ENCODE data around the gene CAPN12.

CAPN12 gene

DNA sequence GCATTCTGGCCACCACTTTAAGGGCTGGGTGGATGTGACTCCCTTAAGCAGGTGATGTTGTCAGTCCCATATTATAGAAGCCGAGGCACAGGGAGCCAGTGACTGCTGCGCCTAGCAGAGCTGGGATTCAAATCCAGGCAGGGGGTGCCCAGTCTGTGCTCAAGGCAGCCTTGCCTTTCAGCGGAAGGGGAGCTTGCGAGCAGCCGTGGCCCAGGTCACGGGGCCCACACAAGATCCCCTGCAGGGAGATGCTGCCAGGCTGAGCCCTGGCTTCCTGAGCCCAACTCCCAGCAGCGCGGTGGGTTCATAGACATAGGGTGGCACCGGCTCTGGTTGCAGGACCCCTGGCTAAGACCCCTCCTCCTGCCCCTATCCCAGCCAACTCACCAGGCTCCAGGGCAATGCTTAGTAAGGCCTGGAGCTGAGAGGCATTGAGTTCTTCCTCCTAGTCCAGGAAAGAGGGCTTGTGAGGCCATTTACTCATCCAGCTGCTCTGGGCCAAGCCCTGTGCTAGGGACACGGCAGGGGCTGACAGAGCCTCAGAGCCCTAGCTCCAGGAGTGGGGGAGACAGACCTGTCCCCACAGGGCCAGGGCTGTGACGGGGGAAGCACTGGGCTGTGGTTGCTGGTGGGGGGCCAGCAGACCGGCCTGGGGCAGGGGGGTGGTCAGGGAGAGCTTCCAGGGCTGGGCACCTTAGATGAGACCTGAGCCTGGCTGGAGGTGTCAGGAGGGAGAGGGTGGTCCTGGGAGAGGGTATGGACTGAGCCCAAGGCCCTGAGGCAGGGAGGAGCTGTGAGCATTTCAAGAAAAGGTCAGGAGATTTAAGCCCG, 9.6 kb downstream of the CAPN12 start:
- peak overlapping the region; percentile 70 for H3K4me3 ChIP-seq (ENCODE audit: low read length)

DNA sequence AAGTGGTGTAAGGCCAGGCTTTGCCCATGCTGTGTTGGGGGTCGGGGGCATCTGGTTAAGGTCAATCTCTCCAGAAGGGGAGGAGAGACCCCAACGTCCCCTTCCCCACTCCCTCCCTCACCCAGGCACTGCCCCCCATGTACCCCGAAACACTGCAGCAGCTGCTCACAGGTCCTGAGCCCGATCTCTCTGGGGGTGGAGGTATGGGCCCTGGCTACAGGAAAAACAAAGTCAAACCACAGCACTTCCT, 10.2 kb downstream of the CAPN12 start:
- no peaks in the 10 kb centered on the region for H3K9me3 ChIP-seq (ENCODE audit: insufficient read depth, low read depth, low read length)
- no peak overlapping the region for H3K9ac ChIP-seq (ENCODE audit: low read depth, low read length)
- H3K4me1 ChIP-seq (ENCODE audit: insufficient read depth, low read length): peaks cover 9% of the 10 kb centered on the region; the same call in 1 of the 2 replicates
- H3K27me3 ChIP-seq (ENCODE audit: insufficient read depth, low read length): peaks cover 22% of the 10 kb centered on the region
- H3K4me3 ChIP-seq (ENCODE audit: low read length): no peak overlapping the region
- H3K36me3 ChIP-seq (ENCODE audit: insufficient read depth, low read depth, low read length): peaks cover 20% of the 10 kb centered on the region
- no peak overlapping the region for H3K27ac ChIP-seq (ENCODE audit: low read length)

More for the DNA sequence above, 9.6 kb downstream of the CAPN12 start:
- Histone ChIP-seq H3K27me3 (ENCODE audit: insufficient read depth, low read length) (peaks cover 22% of the 10 kb centered on the region), H3K4me1 (ENCODE audit: insufficient read depth, low read length) (peaks cover 9% of the 10 kb centered on the region; the same call in 1 of the 2 replicates), H3K36me3 (ENCODE audit: insufficient read depth, low read depth, low read length) (peaks cover 20% of the 10 kb centered on the region), H3K9ac (ENCODE audit: low read depth, low read length) (peak overlapping the region; percentile 33; the same call in 1 of the 2 replicates), H3K27ac (ENCODE audit: low read length) (no peak overlapping the region), H3K9me3 (ENCODE audit: insufficient read depth, low read depth, low read length) (no peaks in the 10 kb centered on the region)

DNA sequence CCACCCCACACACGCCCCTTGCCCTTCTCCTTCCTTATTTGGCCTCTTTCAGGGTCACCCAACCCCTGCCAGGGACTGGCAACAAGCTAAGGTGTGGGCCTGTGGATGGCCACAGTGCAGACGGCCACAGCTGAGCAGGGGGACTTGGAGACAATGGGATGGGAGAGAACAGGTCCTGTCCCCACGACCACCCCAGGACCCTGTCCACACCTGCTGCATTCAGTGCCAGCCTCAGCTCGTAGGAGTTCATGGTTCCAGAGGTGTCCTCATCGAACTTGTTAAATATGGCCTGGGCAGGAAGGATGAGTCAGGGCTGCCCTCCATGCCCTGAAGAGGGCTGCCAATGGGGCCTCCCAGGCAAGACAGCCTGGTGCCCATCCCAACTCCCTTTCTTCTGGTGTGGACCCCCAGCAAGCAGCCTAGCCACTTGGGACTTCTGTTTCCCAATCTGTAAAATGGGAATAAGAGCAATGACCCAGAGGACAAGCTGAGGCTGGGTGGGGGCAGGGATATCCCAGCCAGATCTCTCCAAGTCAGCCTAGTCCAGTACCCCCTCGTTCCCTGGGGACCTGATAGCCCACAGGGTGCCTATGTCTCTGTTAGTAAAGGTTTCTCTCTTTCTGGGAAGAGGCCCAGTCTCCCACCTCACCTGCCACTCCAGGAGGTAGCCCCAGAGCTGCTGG, 10.6 kb downstream of the CAPN12 start:
- Histone ChIP-seq H3K27me3 (ENCODE audit: insufficient read depth, low read length) (peaks cover 22% of the 10 kb centered on the region), H3K4me1 (ENCODE audit: insufficient read depth, low read length) (peaks cover 9% of the 10 kb centered on the region; the same call in 1 of the 2 replicates), H3K27ac (ENCODE audit: low read length) (no peak overlapping the region), H3K36me3 (ENCODE audit: insufficient read depth, low read depth, low read length) (peaks cover 20% of the 10 kb centered on the region), H3K9me3 (ENCODE audit: insufficient read depth, low read depth, low read length) (no peaks in the 10 kb centered on the region), H3K9ac (ENCODE audit: low read depth, low read length) (no peak overlapping the region), H3K4me3 (ENCODE audit: low read length) (no peak overlapping the region)

- Histone ChIP-seq H3K4me3 (ENCODE audit: low read length) (no peak overlapping the region), H3K36me3 (ENCODE audit: insufficient read depth, low read depth, low read length) (peaks cover 20% of the 10 kb centered on the region), H3K9me3 (ENCODE audit: insufficient read depth, low read depth, low read length) (no peaks in the 10 kb centered on the region), H3K9ac (ENCODE audit: low read depth, low read length) (no peak overlapping the region), H3K4me1 (ENCODE audit: insufficient read depth, low read length) (peaks cover 9% of the 10 kb centered on the region; the same call in 1 of the 2 replicates), H3K27me3 (ENCODE audit: insufficient read depth, low read length) (peaks cover 20% of the 10 kb centered on the region), H3K27ac (ENCODE audit: low read length) (no peak overlapping the region)
Measured at GRCh38 chr19:38733241-38733492, 11.1 kb downstream of the CAPN12 start.

GRCh38 chr19:38731654-38732301, 12.5 kb downstream of the CAPN12 start:
- no peaks in the 10 kb centered on the region for H3K9me3 ChIP-seq (ENCODE audit: insufficient read depth, low read depth, low read length)
- peaks cover 31% of the 10 kb centered on the region for H3K36me3 ChIP-seq (ENCODE audit: insufficient read depth, low read depth, low read length)
- no peak overlapping the region for H3K4me3 ChIP-seq (ENCODE audit: low read length)
- peaks cover 7% of the 10 kb centered on the region; the same call in 1 of the 2 replicates for H3K27me3 ChIP-seq (ENCODE audit: insufficient read depth, low read length)
- H3K27ac ChIP-seq (ENCODE audit: low read length): no peak overlapping the region
- peaks cover 9% of the 10 kb centered on the region; the same call in 1 of the 2 replicates for H3K4me1 ChIP-seq (ENCODE audit: insufficient read depth, low read length)
- no peak overlapping the region for H3K9ac ChIP-seq (ENCODE audit: low read depth, low read length)

DNA sequence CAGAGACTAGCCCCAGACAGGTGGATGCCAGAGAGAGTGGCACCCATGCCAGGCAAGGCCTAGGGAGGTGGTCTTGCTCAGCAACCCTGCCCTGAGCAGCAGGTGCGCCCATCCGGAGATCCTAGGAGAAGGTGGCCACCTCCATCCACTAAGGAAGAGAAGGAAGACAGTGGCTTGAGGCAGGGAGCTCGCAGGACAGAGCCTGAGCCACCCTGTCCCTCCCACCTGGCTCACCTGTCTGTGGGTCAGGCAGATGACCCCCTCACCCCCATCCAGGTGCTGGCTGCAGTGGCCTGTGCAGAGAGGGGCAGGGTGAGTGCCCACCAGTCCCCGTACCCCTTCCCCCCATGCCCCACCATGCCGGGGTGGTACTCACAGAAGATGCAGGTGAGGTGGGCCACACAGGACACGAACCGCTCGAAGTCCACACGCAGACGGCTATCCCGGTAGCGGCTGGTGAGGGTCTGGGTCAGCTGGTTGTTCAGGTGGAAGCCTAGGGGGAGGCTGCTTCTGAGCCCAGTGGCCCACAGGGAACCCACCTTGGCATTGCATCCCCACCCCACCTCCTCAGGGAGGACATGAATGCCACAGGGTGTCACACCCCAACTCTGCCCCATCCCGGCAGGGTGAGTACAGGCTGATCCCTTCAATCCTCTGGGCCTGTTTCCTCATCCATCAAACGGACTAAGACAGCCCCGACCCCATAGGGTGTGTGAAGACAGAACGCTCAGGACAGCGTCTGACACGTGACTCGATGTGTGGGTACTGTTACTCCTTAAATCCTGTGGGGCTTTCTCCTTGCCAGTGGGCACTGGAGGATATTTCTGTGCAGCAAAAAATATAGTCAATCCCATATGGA, 13.3 kb downstream of the CAPN12 start:
- Histone ChIP-seq H3K4me3 (ENCODE audit: low read length) (no peak overlapping the region), H3K27ac (ENCODE audit: low read length) (no peak overlapping the region), H3K27me3 (ENCODE audit: insufficient read depth, low read length) (no peaks in the 10 kb centered on the region; the same call in 1 of the 2 replicates), H3K36me3 (ENCODE audit: insufficient read depth, low read depth, low read length) (peaks cover 40% of the 10 kb centered on the region), H3K4me1 (ENCODE audit: insufficient read depth, low read length) (peaks cover 9% of the 10 kb centered on the region; the same call in 1 of the 2 replicates), H3K9me3 (ENCODE audit: insufficient read depth, low read depth, low read length) (no peaks in the 10 kb centered on the region), H3K9ac (ENCODE audit: low read depth, low read length) (no peak overlapping the region)

GRCh38 chr19:38730470-38730730, 13.9 kb downstream of the CAPN12 start:
- Histone ChIP-seq H3K27me3 (ENCODE audit: insufficient read depth, low read length) (no peaks in the 10 kb centered on the region), H3K36me3 (ENCODE audit: insufficient read depth, low read depth, low read length) (peaks cover 45% of the 10 kb centered on the region), H3K4me1 (ENCODE audit: insufficient read depth, low read length) (peaks cover 9% of the 10 kb centered on the region; the same call in 1 of the 2 replicates), H3K4me3 (ENCODE audit: low read length) (no peak overlapping the region), H3K9ac (ENCODE audit: low read depth, low read length) (no peak overlapping the region), H3K9me3 (ENCODE audit: insufficient read depth, low read depth, low read length) (no peaks in the 10 kb centered on the region), H3K27ac (ENCODE audit: low read length) (no peak overlapping the region)

DNA sequence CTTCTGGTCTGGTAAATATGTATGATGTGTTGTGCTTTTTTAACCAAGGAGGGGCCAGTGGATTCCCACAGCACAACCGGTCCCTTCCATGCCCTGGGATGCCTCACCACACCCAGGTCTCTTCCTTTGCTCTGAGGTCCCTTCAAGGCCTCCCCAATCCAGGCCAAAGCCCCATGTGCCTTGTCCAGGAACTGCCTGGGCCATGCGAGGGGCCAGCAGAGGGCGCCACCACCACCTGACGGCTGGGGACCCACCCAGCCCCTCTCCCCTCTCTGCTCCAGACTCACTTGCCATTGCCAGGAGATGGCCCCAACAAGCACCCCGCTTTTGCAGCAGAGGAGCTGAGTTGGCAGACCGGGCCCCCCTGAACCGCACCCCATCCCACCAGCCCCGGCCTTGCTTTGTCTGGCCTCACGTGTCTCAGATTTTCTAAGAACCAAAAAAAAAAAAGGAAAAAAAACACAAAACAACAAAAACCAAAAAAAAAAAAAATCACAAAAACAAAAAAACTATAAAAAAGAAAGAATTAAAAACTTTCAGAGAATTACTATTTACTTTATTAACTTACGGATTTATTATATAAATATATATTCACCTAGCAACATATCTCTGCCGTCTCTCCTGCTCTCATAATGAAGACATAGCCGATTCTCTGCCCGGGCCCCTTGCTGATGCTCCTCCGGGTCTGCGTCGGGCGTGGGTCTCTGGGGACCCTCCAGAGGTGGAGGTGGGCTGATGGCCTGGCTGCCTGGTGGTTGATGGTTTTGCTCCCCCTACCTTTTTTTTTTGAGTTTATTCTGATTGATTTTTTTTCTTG, 14.4 kb downstream of the CAPN12 start:
- Histone ChIP-seq H3K27ac (ENCODE audit: low read length) (no peak overlapping the region), H3K9ac (ENCODE audit: low read depth, low read length) (no peak overlapping the region), H3K36me3 (ENCODE audit: insufficient read depth, low read depth, low read length) (peaks cover 51% of the 10 kb centered on the region), H3K4me1 (ENCODE audit: insufficient read depth, low read length) (peaks cover 9% of the 10 kb centered on the region; the same call in 1 of the 2 replicates), H3K9me3 (ENCODE audit: insufficient read depth, low read depth, low read length) (no peaks in the 10 kb centered on the region), H3K27me3 (ENCODE audit: insufficient read depth, low read length) (no peaks in the 10 kb centered on the region), H3K4me3 (ENCODE audit: low read length) (no peak overlapping the region)

GRCh38 chr19:38728752-38729541, 15.3 kb downstream of the CAPN12 start:
- no peak overlapping the region for H3K9ac ChIP-seq (ENCODE audit: low read depth, low read length)
- no peaks in the 10 kb centered on the region for H3K27me3 ChIP-seq (ENCODE audit: insufficient read depth, low read length)
- no peak overlapping the region for H3K27ac ChIP-seq (ENCODE audit: low read length)
- H3K4me1 ChIP-seq (ENCODE audit: insufficient read depth, low read length): no peaks in the 10 kb centered on the region; the same call in 1 of the 2 replicates
- H3K36me3 ChIP-seq (ENCODE audit: insufficient read depth, low read depth, low read length): peaks cover 59% of the 10 kb centered on the region
- no peak overlapping the region for H3K4me3 ChIP-seq (ENCODE audit: low read length)
- H3K9me3 ChIP-seq (ENCODE audit: insufficient read depth, low read depth, low read length): no peaks in the 10 kb centered on the region

DNA sequence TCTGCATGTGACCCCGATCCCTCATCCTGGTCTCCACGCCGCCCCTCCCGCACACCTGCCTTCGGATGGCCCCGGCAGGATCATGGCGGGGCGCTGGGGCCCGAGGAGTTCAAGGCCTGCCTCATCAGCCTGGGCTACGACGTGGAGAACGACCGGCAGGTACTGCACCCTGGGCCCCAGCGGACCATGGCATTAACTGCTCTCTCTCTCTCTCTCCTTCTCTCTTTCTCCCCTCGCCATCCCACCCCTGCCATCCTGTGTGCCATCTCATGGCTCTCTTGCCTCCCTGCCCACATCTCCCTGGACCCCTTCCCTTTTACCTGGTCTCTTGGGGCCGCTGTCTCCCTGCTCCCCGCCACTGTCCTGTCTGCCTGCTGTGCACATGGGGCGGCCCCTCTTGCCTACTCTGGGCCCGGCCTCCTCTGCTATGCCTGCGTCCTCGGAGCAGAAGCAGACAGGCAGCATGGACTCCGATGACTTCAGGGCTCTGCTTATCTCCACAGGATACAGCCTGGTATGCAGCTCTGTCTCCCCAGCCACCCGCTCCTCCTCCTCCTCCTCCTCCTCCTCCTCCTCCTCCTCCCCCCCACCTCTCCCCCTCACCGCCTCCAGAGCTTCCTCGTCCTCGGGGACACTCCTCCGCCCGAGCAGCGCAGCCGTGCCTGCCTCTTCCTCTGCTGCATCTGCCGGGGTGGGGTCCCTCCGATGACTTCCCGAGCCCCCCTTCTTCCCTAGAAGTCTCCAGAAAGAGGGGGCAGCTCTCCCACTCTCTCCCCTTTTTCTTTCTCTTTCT, 16.2 kb downstream of the CAPN12 start:
- H3K4me3 ChIP-seq (ENCODE audit: low read length): no peak overlapping the region
- peaks cover 68% of the 10 kb centered on the region for H3K36me3 ChIP-seq (ENCODE audit: insufficient read depth, low read depth, low read length)
- H3K9me3 ChIP-seq (ENCODE audit: insufficient read depth, low read depth, low read length): no peaks in the 10 kb centered on the region
- H3K27me3 ChIP-seq (ENCODE audit: insufficient read depth, low read length): no peaks in the 10 kb centered on the region
- H3K9ac ChIP-seq (ENCODE audit: low read depth, low read length): no peak overlapping the region
- no peak overlapping the region for H3K27ac ChIP-seq (ENCODE audit: low read length)
- H3K4me1 ChIP-seq (ENCODE audit: insufficient read depth, low read length): no peaks in the 10 kb centered on the region
